Trophoblast cell (in vitro differentiated cells and primary cell): ENCODE results near the gene MYH15.

Source experiments
- DNase-seq, 2 donors: peaks; one replicate each; pipeline ENCODE4 v3.0.0-alpha.2; 2016
- H2AFZ ChIP-seq: 2 replicates; pipeline ENCODE4 v1.6.1; 2013; ENCODE audit warnings: low read length, moderate library complexity, mild to moderate bottlenecking; ENCODE audit not compliant: insufficient read depth, poor library complexity
- H2AK5ac ChIP-seq: 2 replicates; pipeline ENCODE4 v1.6.1; 2013; ENCODE audit warnings: mild to moderate bottlenecking, low read length
- H2BK120ac ChIP-seq: 2 replicates; pipeline ENCODE4 v1.6.1; 2013; ENCODE audit warnings: low read length, mild to moderate bottlenecking, moderate library complexity; ENCODE audit not compliant: insufficient read depth, poor library complexity
- H2BK12ac ChIP-seq: 2 replicates; pipeline ENCODE4 v1.6.1; 2013; ENCODE audit warnings: mild to moderate bottlenecking, low read length, moderate library complexity
- H2BK5ac ChIP-seq: 2 replicates; pipeline ENCODE4 v1.6.1; 2013; ENCODE audit warnings: low read length, low read depth, moderate library complexity, mild to moderate bottlenecking; ENCODE audit not compliant: poor library complexity
- H3K14ac ChIP-seq: 2 replicates; pipeline ENCODE4 v1.6.1; 2013; ENCODE audit warnings: mild to moderate bottlenecking, low read length
- H3K18ac ChIP-seq: 2 replicates; pipeline ENCODE4 v1.6.1; 2013; ENCODE audit warnings: mild to moderate bottlenecking, low read length
- H3K23ac ChIP-seq: 2 replicates; pipeline ENCODE4 v1.6.1; 2013; ENCODE audit warnings: low read length
- H3K27ac ChIP-seq: 2 replicates; pipeline ENCODE4 v1.5.1; 2013; ENCODE audit warnings: low read depth, mild to moderate bottlenecking, inconsistent platforms, low read length, moderate library complexity
- H3K27me3 ChIP-seq: 2 replicates; pipeline ENCODE4 v1.6.1; 2013; ENCODE audit warnings: inconsistent platforms, mild to moderate bottlenecking, low read length, moderate library complexity; ENCODE audit not compliant: insufficient read depth
- H3K36me3 ChIP-seq, 2 experiments: 1 replicate in 1 of 2; 2 replicates in 1 of 2; pipeline ENCODE4 v1.6.1; 2013; ENCODE audit warnings: low read length in 2 of 2, mild to moderate bottlenecking in 2 of 2, moderate library complexity in 1 of 2; ENCODE audit not compliant: insufficient read depth in 2 of 2, control insufficient read depth in 1 of 2
- H3K4ac ChIP-seq: 2 replicates; pipeline ENCODE4 v1.6.1; 2013; ENCODE audit warnings: low read depth, mild to moderate bottlenecking, low read length, moderate library complexity
- H3K4me1 ChIP-seq, 2 experiments: 1 replicate in 1 of 2; 2 replicates in 1 of 2; pipeline ENCODE4 v1.6.1; 2013; ENCODE audit warnings: low read length in 2 of 2, mild to moderate bottlenecking in 2 of 2, moderate library complexity in 1 of 2; ENCODE audit not compliant: insufficient read depth in 2 of 2, control insufficient read depth in 1 of 2
- H3K4me2 ChIP-seq: 2 replicates; pipeline ENCODE4 v1.6.1; 2013; ENCODE audit warnings: inconsistent platforms, mild to moderate bottlenecking, low read length, moderate library complexity
- H3K4me3 ChIP-seq: 2 replicates; pipeline ENCODE4 v1.5.1; 2013; ENCODE audit warnings: mild to moderate bottlenecking, low read depth, low read length, inconsistent platforms
- H3K79me1 ChIP-seq: one replicate; pipeline ENCODE4 v1.6.1; 2013; ENCODE audit warnings: low read length
- H3K79me2 ChIP-seq: 2 replicates; pipeline ENCODE4 v1.6.1; 2013; ENCODE audit warnings: low read length, mild to moderate bottlenecking; ENCODE audit not compliant: control insufficient read depth, insufficient read depth, poor library complexity
- H3K9ac ChIP-seq: 2 replicates; pipeline ENCODE4 v1.6.1; 2013; ENCODE audit warnings: mild to moderate bottlenecking, low read length
- H3K9me3 ChIP-seq: 2 replicates; pipeline ENCODE4 v1.6.1; 2013; ENCODE audit warnings: low read depth, mild to moderate bottlenecking, control low read depth, inconsistent platforms, low read length; ENCODE audit not compliant: insufficient read depth
- H4K12ac ChIP-seq: 2 replicates; pipeline ENCODE4 v1.6.1; 2013; ENCODE audit warnings: low read depth, mild to moderate bottlenecking, low read length, moderate library complexity
- H4K8ac ChIP-seq: 2 replicates; pipeline ENCODE4 v1.6.1; 2013; ENCODE audit warnings: low read depth, mild to moderate bottlenecking, low read length, moderate library complexity
- H4K91ac ChIP-seq: one replicate; pipeline ENCODE4 v1.6.1; 2013; ENCODE audit warnings: low read depth, mild to moderate bottlenecking, low read length, moderate library complexity
- WGBS: extraction: QIAGEN DNeasy Blood & Tissue Kit; methylation state at CpG from one replicate; pipeline ENCODE4 v1.1.7; 2013; ENCODE audit warnings: missing lambda C conversion rate; ENCODE audit not compliant: insufficient read length, insufficient coverage; ENCODE audit errors: extremely low coverage; 5-methylcytosine and 5-hydroxymethylcytosine counted together

Gene MYH15

GRCh38 chr3:108491456-108491855, 18.9 kb downstream of the MYH15 start:
- no CpG with 5 or more reads among the region's 3 CpGs for WGBS
- H3K27me3 ChIP-seq: no peaks in the 10 kb centered on the region
- H2AFZ ChIP-seq: no peak overlapping the region
- H3K27ac ChIP-seq: no peak overlapping the region
- H3K4me1 ChIP-seq: no peaks in the 10 kb centered on the region
- no peak overlapping the region for H4K12ac ChIP-seq
- no peak overlapping the region for H2BK5ac ChIP-seq
- no peak overlapping the region for H4K91ac ChIP-seq
- H3K18ac ChIP-seq: no peak overlapping the region
- no peaks in the 10 kb centered on the region for H3K36me3 ChIP-seq
- DNase-seq: no peak
- no peak overlapping the region for H3K9ac ChIP-seq
- no peaks in the 10 kb centered on the region for H3K79me1 ChIP-seq
- no peak overlapping the region for H3K4ac ChIP-seq
- H3K79me2 ChIP-seq: no peaks in the 10 kb centered on the region
- H2BK12ac ChIP-seq: no peak overlapping the region
- no peak overlapping the region for H3K4me2 ChIP-seq
- H2AK5ac ChIP-seq: no peak overlapping the region
- no peak overlapping the region for H2BK120ac ChIP-seq
- no peak overlapping the region for H3K4me3 ChIP-seq
- no peaks in the 10 kb centered on the region for H3K9me3 ChIP-seq
- H4K8ac ChIP-seq: no peak overlapping the region
- no peak overlapping the region for H3K23ac ChIP-seq
- no peak overlapping the region for H3K14ac ChIP-seq

GRCh38 chr3:108489776-108490175, 20.6 kb downstream of the MYH15 start:
- DNase-seq: peak; percentile 56 to 84
- H3K27me3 ChIP-seq: no peaks in the 10 kb centered on the region
- no CpG with 5 or more reads among the region's 2 CpGs for WGBS
- H3K36me3 ChIP-seq: no peaks in the 10 kb centered on the region
- no peak overlapping the region for H3K4me2 ChIP-seq
- H3K27ac ChIP-seq: no peak overlapping the region
- H3K9me3 ChIP-seq: no peaks in the 10 kb centered on the region
- no peak overlapping the region for H4K91ac ChIP-seq
- H2AK5ac ChIP-seq: no peak overlapping the region
- H4K12ac ChIP-seq: no peak overlapping the region
- H3K18ac ChIP-seq: no peak overlapping the region
- no peak overlapping the region for H2BK120ac ChIP-seq
- no peak overlapping the region for H2BK12ac ChIP-seq
- no peak overlapping the region for H3K23ac ChIP-seq
- no peak overlapping the region for H3K4me3 ChIP-seq
- H3K79me1 ChIP-seq: peaks cover 2% of the 10 kb centered on the region
- H3K9ac ChIP-seq: no peak overlapping the region
- H2BK5ac ChIP-seq: no peak overlapping the region
- H3K14ac ChIP-seq: no peak overlapping the region
- H3K4me1 ChIP-seq: peaks cover 0 to 2% of the 10 kb centered on the region in 2 experiments
- H3K79me2 ChIP-seq: no peaks in the 10 kb centered on the region
- no peak overlapping the region for H4K8ac ChIP-seq
- H3K4ac ChIP-seq: no peak overlapping the region
- H2AFZ ChIP-seq: no peak overlapping the region

- H3K9me3 ChIP-seq: no peaks in the 10 kb centered on the region
- H3K4me1 ChIP-seq: peaks cover 0 to 2% of the 10 kb centered on the region in 2 experiments
- no peaks in the 10 kb centered on the region for H3K79me2 ChIP-seq
- no peak overlapping the region for H3K4me3 ChIP-seq
- H4K12ac ChIP-seq: no peak overlapping the region
- no peak overlapping the region for H4K8ac ChIP-seq
- peak in 1 of 2 donors; percentile 67 for DNase-seq
- no peak overlapping the region for H3K9ac ChIP-seq
- H3K79me1 ChIP-seq: peaks cover 2% of the 10 kb centered on the region
- no peak overlapping the region for H3K27ac ChIP-seq
- no peak overlapping the region for H4K91ac ChIP-seq
- H2BK120ac ChIP-seq: no peak overlapping the region
- H3K36me3 ChIP-seq: no peaks in the 10 kb centered on the region
- H3K27me3 ChIP-seq: no peaks in the 10 kb centered on the region
- no peak overlapping the region for H2AK5ac ChIP-seq
- H3K4ac ChIP-seq: no peak overlapping the region
- no peak overlapping the region for H2AFZ ChIP-seq
- no peak overlapping the region for H3K18ac ChIP-seq
- no CpG with 5 or more reads among the region's 1 CpG for WGBS
- no peak overlapping the region for H3K23ac ChIP-seq
- no peak overlapping the region for H2BK12ac ChIP-seq
- no peak overlapping the region for H3K4me2 ChIP-seq
- H2BK5ac ChIP-seq: no peak overlapping the region
- no peak overlapping the region for H3K14ac ChIP-seq
Measured at GRCh38 chr3:108488631-108489030, 21.8 kb downstream of the MYH15 start.

GRCh38 chr3:108487439-108487838, 23.0 kb downstream of the MYH15 start:
- H2AK5ac ChIP-seq: no peak overlapping the region
- DNase-seq: no peak
- no peak overlapping the region for H2BK12ac ChIP-seq
- H2BK120ac ChIP-seq: peak overlapping the region; percentile 22
- H3K79me2 ChIP-seq: no peaks in the 10 kb centered on the region
- H3K79me1 ChIP-seq: peaks cover 2% of the 10 kb centered on the region
- H4K12ac ChIP-seq: no peak overlapping the region
- H4K8ac ChIP-seq: no peak overlapping the region
- no peak overlapping the region for H3K4me3 ChIP-seq
- WGBS: no CpG with 5 or more reads among the region's 2 CpGs
- H3K9ac ChIP-seq: no peak overlapping the region
- no peak overlapping the region for H3K23ac ChIP-seq
- H2AFZ ChIP-seq: no peak overlapping the region
- peaks cover 0 to 2% of the 10 kb centered on the region in 2 experiments for H3K4me1 ChIP-seq
- no peak overlapping the region for H3K27ac ChIP-seq
- H3K36me3 ChIP-seq: no peaks in the 10 kb centered on the region
- no peak overlapping the region for H3K18ac ChIP-seq
- H3K27me3 ChIP-seq: no peaks in the 10 kb centered on the region
- H3K4me2 ChIP-seq: no peak overlapping the region
- H4K91ac ChIP-seq: no peak overlapping the region
- H3K14ac ChIP-seq: no peak overlapping the region
- H3K4ac ChIP-seq: no peak overlapping the region
- H3K9me3 ChIP-seq: no peaks in the 10 kb centered on the region
- H2BK5ac ChIP-seq: no peak overlapping the region
